DOHH2 (cell line): Measurements from ENCODE around the gene LAMA5.

Experiments
- H3F3A ChIP-seq: fragments of 200-600 bp; sonication (generic), shearing (Covaris generic); 2 replicates; pipeline ENCODE4 v1.6.0; 2016; ENCODE audit warnings: antibody characterized with exemption, mild to moderate bottlenecking; ENCODE audit not compliant: control insufficient read depth, insufficient read depth
- H3K27ac ChIP-seq: fragments of 200-600 bp; sonication (generic); 2 replicates; pipeline ENCODE4 v1.5.1; 2014; ENCODE audit warnings: low read depth, mild to moderate bottlenecking, low read length, moderate library complexity
- H3K27me3 ChIP-seq: fragments of 200-600 bp; sonication (generic); 2 replicates; pipeline ENCODE4 v1.6.1; 2014; ENCODE audit warnings: mild to moderate bottlenecking, low read length, mixed read lengths; ENCODE audit not compliant: control insufficient read depth
- H3K36me3 ChIP-seq: fragments of 200-600 bp; sonication (generic); 2 replicates; pipeline ENCODE4 v1.6.1; 2014; ENCODE audit warnings: mild to moderate bottlenecking, low read length, moderate library complexity, mixed read lengths; ENCODE audit not compliant: control insufficient read depth
- H3K4me1 ChIP-seq: fragments of 200-600 bp; sonication (generic); 2 replicates; pipeline ENCODE4 v1.6.1; 2014; ENCODE audit warnings: mild to moderate bottlenecking, low read length, mixed read lengths; ENCODE audit not compliant: control insufficient read depth
- H3K4me2 ChIP-seq: fragments of 200-600 bp; sonication (generic); 2 replicates; pipeline ENCODE4 v1.6.0; 2014; ENCODE audit warnings: mild to moderate bottlenecking, low read length, moderate library complexity
- H3K4me3 ChIP-seq: fragments of 200-600 bp; sonication (generic); 2 replicates; pipeline ENCODE4 v1.5.1; 2014; ENCODE audit warnings: mild to moderate bottlenecking, low read length, mixed read lengths
- H3K79me2 ChIP-seq: fragments of 200-600 bp; sonication (generic); 2 replicates; pipeline ENCODE4 v1.6.1; 2014; ENCODE audit warnings: mild to moderate bottlenecking, low read length, mixed read lengths; ENCODE audit not compliant: control insufficient read depth
- H3K9me2 ChIP-seq: fragments of 200-600 bp; sonication (generic); replicated peaks from 2 replicates; pipeline ENCODE4 v1.6.1; 2014; ENCODE audit warnings: mild to moderate bottlenecking, low read length, mixed read lengths; ENCODE audit not compliant: control insufficient read depth
- H3K9me3 ChIP-seq: fragments of 200-600 bp; sonication (generic); 2 replicates; pipeline ENCODE4 v1.6.1; 2014; ENCODE audit warnings: antibody characterized with exemption, low read length, mixed read lengths; ENCODE audit not compliant: control insufficient read depth, insufficient read depth
- H4K20me1 ChIP-seq: fragments of 200-600 bp; sonication (generic); 2 replicates; pipeline ENCODE4 v1.6.0; 2014; ENCODE audit warnings: low read depth, mild to moderate bottlenecking, antibody characterized with exemption, low read length, moderate library complexity; ENCODE audit not compliant: control insufficient read depth, insufficient read depth
- EZH2phosphoT487 ChIP-seq: fragments of 200-600 bp; sonication (generic); IDR thresholded peaks from 2 replicates; pipeline ENCODE4 v1.6.1; 2017; ENCODE audit warnings: borderline replicate concordance, mild to moderate bottlenecking, antibody characterized with exemption, low read length, moderate library complexity, mixed read lengths
- TF ChIP-seq, protein P1 (sequence below): fragments of 200-600 bp; sonication (generic); IDR thresholded peaks from one replicate; pipeline ENCODE4 v1.5.1; 2014; ENCODE audit warnings: antibody characterized with exemption, mild to moderate bottlenecking, low read depth, low read length; ENCODE audit not compliant: poor library complexity, severe bottlenecking

Gene LAMA5

GRCh38 chr20:62368392-62368975, 1.4 kb upstream of the LAMA5 start:
- peaks cover 36% of the 10 kb centered on the region for H3K4me1 ChIP-seq
- H3K36me3 ChIP-seq = no peaks in the 10 kb centered on the region
- 0 out of 2 replicates have a peak overlapping the region, but pooled peaks have one; percentile 13 for H3K27ac ChIP-seq
- H3K9me2 ChIP-seq = no peaks in the 10 kb centered on the region
- TF ChIP-seq, protein P1, sequence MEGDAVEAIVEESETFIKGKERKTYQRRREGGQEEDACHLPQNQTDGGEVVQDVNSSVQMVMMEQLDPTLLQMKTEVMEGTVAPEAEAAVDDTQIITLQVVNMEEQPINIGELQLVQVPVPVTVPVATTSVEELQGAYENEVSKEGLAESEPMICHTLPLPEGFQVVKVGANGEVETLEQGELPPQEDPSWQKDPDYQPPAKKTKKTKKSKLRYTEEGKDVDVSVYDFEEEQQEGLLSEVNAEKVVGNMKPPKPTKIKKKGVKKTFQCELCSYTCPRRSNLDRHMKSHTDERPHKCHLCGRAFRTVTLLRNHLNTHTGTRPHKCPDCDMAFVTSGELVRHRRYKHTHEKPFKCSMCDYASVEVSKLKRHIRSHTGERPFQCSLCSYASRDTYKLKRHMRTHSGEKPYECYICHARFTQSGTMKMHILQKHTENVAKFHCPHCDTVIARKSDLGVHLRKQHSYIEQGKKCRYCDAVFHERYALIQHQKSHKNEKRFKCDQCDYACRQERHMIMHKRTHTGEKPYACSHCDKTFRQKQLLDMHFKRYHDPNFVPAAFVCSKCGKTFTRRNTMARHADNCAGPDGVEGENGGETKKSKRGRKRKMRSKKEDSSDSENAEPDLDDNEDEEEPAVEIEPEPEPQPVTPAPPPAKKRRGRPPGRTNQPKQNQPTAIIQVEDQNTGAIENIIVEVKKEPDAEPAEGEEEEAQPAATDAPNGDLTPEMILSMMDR = no peak
- H3F3A ChIP-seq = peaks cover 9% of the 10 kb centered on the region; the same call in 1 of the 2 replicates
- peak overlapping the region; percentile 76 for H3K4me3 ChIP-seq
- peaks cover 22% of the 10 kb centered on the region for H3K79me2 ChIP-seq
- no peaks in the 10 kb centered on the region for H3K9me3 ChIP-seq
- H4K20me1 ChIP-seq = no peaks in the 10 kb centered on the region; the same call in 1 of the 2 replicates
- H3K4me2 ChIP-seq = peak overlapping the region; percentile 94
- H3K27me3 ChIP-seq = peaks cover 34% of the 10 kb centered on the region

DNA sequence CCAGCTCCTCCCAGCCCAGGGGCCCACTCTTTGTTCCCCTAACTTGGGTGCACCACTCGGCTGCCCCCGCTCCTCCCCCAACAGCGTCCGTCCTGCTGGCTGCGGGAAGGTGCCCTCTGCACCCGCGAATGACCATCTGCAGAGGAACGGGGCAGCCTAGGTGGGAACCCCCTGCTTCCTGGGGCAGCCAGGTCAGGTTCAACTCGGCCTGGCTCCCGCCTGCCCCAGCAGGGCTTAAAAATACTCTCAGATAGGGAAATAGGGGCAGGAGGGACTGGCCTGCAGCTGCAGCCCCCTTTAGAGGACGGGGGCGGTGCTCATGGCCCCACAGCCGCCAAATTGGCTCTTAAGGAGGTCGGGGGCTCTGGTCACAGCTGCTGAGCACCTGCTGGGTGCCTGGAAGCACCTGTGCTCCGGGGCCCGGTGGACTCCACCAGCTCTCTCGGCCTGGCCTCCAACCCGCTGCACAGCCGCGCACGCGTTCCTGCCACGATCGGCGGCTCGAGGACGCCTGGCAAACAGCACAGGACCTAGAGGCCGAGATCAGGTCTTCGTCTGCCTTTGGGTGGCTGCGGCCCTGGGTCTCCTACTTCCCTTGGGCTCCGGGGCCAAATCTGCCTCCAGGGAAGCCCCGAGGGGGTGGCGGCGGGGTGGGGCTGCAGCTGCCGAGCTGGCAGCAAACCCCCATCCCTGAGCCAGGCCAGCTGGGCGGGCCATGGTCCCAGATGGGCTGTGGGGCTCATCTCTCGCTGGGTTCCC, 700 bp upstream of the LAMA5 start:
- Histone ChIP-seq H3K27ac (0 out of 2 replicates have a peak overlapping the region, but pooled peaks have one; percentile 13), H3K4me1 (peaks cover 38% of the 10 kb centered on the region), H3K4me3 (peak overlapping the region; percentile 76)

DNA sequence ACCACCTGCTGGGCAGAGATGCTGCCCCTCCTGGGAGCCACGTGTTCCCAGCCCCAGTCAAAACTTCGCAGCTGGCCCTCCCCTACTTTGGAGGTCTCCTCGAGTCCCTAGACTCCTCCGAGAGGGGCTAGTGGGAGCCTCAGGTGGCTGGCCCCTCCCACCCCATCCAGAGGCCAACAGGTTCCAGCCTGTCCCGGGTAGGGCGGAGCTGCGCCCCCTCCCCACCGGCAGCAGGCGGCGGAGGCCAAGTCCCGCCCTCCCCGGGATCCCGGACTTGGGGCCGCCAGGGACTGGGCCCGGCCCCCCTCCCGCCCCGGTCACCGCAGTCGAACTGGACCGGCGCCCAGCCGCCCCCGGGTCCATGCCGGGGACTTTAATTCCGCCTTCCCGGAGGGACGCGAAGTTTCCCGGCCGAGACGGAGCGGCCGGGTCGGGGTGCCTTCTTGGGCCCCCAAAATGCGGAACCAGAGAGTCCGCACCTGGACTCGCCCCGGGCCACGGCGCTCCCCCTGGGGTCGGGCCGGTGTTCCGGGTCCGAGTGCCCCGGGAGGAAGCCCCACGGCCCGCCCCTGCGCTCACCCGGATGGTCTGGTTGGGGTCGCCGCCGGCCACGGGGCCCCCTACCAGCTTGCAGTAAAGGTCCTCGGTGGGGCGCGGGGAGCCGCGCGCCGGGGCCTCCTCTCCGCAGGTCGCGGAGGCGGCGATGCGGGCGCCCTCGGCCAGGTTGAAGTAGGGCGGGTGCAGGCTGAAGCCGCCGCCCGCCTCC, 559 bp downstream of the LAMA5 start:
- Histone ChIP-seq H3F3A (peaks cover 9% of the 10 kb centered on the region; the same call in 1 of the 2 replicates), H3K27ac (0 out of 2 replicates have a peak overlapping the region, but pooled peaks have one; percentile 22), H3K4me3 (peak overlapping the region; percentile 84), H3K36me3 (no peaks in the 10 kb centered on the region), H3K27me3 (peaks cover 34% of the 10 kb centered on the region), H3K4me1 (peaks cover 38% of the 10 kb centered on the region), H3K9me3 (no peaks in the 10 kb centered on the region), H3K9me2 (no peaks in the 10 kb centered on the region), H3K79me2 (peaks cover 22% of the 10 kb centered on the region), H4K20me1 (peaks cover 6% of the 10 kb centered on the region; the same call in 1 of the 2 replicates), H3K4me2 (peak overlapping the region; percentile 92)
- TF ChIP-seq, protein P1 = no peak
- no peak for TF ChIP-seq EZH2phosphoT487

More for the DNA sequence above, 700 bp upstream of the LAMA5 start:
- Histone ChIP-seq H3K79me2 (peaks cover 22% of the 10 kb centered on the region), H4K20me1 (peaks cover 2% of the 10 kb centered on the region; the same call in 1 of the 2 replicates), H3K36me3 (no peaks in the 10 kb centered on the region), H3F3A (peaks cover 9% of the 10 kb centered on the region; the same call in 1 of the 2 replicates), H3K4me2 (peak overlapping the region; percentile 94), H3K27me3 (peaks cover 34% of the 10 kb centered on the region), H3K9me2 (no peaks in the 10 kb centered on the region), H3K9me3 (no peaks in the 10 kb centered on the region)
- TF ChIP-seq EZH2phosphoT487 = no peak
- TF ChIP-seq, protein P1 = no peak
